GM19452 (cell line): ENCODE data around the gene GOLGA6L1.
"Not testable (repeated sequence)": the region's sequence is repeated elsewhere in the genome, so short reads cannot be mapped to it uniquely, and the experiment has no call there.

Experiments used
- ATAC-seq: cut with Tn5 transposase; IDR thresholded peaks from one replicate; pipeline ENCODE4 v1.9.1; 2021; ENCODE audit not compliant: unreplicated experiment

GOLGA6L1 gene

GRCh38 chr15:23136722-23137121, at the start of gene GOLGA6L1:
Gene GOLGA6L1 (minus strand): TSS chr15:23136822. CDS start chr15:23136731, 91 bp downstream.
- not testable (repeated sequence) for ATAC-seq

DNA sequence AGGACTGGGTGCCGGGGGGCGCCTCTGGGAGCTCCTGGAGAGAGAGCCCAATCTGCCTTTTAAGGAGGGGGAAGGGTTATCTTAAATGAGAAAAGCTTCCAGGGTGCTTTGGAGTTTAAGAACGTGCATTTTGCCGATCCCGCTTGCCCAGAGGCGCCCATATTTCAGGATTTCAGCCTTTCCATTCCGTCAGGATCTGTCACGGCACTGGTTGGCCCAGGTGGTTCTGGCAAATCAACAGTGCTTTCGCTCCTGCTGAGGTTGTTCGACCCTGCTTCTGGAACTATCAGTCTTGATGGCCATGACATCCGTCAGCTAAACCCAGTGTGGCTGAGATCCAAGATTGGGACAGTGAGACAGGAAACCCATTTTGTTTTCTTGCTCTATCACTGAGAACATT, 44.6 kb upstream of the GOLGA6L1 start:
- not testable (repeated sequence) for ATAC-seq

GRCh38 chr15:23180547-23180927, 43.9 kb upstream of the GOLGA6L1 start:
- not testable (repeated sequence) for ATAC-seq

DNA sequence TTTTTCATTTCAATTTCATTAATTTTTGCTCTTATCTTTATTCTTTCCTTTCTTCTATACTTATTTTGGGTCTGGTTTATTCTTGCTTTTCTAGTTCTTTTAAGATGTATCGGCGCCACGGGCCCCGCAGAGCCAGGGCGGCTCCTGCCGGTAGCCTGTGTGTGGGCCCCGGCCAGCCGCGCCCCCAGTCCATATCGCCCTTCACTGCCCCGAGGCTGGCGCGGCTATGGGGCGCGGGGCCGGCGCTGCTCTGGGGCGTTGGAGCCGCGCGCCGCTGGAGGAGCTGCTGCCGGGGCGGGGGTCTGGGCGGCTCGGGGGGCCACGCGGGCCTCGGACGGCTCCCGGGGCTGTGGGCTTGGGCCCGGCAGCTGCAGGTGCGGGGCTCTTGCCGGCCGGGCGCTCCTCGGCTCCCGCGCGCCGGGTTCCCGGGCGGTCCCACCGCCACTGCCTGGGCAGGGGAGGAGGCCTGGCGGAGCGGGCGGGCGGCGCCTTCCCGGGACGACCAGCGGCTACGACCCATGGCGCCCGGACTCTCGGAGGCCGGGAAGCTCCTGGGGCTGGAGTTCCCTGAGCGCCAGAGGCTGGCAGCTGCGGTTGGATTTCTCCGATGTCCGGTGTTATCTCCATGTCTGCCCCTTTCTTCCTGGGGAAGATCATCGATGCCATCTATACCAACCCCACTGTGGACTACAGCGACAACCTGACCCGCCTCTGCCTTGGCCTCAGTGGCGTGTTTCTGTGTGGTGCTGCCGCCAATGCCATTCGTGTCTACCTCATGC, 43.3 kb upstream of the GOLGA6L1 start:
- ATAC-seq, result not testable (repeated sequence)

GRCh38 chr15:23176683-23177082, 40.1 kb upstream of the GOLGA6L1 start:
- ATAC-seq, result not testable (repeated sequence)

GRCh38 chr15:23175606-23176005, 39.0 kb upstream of the GOLGA6L1 start:
- ATAC-seq, result not testable (repeated sequence)

DNA sequence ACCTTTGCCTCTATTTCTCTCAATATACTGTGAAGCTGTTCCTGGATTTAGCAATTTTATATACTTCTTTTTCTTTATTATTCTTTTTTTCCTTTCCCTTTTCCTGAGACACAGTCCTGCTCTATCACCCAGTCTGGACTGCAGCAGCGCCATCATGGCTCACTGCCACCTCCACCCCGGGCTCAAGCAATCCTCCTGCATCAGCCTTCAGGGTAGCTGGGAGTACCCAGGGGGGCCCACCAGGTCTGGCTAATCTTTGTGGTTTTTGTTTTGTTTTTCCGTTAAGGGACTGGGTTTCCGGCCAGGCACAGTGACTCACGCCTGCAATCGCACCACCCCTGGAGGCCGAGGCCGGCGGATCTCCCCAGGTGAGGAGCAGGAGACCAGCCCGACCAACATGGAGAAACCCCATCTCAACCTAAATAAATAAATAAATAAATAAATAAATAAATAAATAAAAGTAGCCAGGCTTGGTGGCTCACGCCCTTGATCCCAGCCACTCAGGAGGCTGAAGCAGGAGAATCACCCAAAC, 38.1 kb upstream of the GOLGA6L1 start:
- not testable (repeated sequence) for ATAC-seq

DNA sequence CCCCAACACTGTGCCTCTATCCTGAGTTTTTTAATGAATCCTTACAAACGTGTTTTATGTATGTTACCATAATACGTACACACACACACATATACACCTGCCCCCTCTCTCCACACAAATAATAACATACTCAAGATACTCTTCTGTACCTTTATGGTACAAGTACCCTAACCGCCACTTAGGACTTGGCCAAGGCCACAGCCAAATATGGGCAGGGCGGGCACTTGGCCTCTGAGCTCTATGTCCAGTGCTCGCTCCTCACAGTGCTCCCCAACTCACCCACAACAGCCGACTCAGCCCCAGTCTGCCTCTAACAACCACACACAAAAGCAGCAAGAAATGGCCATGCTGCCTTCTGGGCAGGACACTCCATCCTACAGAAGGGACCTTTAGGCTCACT, 3.8 kb downstream of the GOLGA6L1 start:
- not testable (repeated sequence) for ATAC-seq

DNA sequence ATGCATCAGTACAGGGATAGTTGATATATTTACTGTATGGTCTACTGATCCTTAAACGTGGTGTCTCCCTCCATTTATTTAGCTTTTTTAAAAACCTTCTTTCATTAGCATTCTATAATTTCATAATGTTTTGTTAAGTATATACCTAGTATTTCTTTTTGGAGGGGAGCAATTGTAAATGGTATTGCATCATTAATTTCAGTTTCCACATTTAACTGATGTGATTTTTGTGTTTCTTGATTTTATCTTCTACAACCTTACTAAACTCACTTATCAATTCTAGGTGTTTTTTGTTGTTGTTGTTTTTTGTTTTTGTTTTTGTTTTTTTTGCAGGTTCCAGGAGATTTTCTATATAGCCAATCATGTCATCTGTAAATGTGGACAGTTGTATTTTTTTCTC, 18.4 kb downstream of the GOLGA6L1 start:
- no peak for ATAC-seq

GRCh38 chr15:23095796-23096195, 40.8 kb downstream of the GOLGA6L1 start:
- ATAC-seq, result no peak

DNA sequence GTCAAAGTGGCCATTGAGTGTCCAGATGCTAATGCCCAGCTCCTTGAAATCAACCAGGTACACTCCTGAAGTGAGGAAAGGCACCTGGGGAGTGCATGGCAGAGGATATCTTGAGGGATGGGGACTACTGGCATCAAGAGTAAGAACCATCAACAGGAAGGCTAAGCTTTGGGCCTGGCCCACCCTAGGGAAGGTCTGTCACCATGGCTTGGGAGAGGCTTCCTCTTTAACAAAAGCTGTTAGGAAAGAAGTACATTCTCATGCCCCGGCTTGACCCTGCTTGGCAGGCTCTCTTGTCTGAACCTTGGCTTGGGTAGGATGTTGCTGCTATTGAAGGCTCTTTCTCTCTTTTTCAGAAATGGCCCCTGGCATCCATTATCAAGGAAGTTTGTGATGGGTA, 53.5 kb downstream of the GOLGA6L1 start:
- no peak for ATAC-seq

DNA sequence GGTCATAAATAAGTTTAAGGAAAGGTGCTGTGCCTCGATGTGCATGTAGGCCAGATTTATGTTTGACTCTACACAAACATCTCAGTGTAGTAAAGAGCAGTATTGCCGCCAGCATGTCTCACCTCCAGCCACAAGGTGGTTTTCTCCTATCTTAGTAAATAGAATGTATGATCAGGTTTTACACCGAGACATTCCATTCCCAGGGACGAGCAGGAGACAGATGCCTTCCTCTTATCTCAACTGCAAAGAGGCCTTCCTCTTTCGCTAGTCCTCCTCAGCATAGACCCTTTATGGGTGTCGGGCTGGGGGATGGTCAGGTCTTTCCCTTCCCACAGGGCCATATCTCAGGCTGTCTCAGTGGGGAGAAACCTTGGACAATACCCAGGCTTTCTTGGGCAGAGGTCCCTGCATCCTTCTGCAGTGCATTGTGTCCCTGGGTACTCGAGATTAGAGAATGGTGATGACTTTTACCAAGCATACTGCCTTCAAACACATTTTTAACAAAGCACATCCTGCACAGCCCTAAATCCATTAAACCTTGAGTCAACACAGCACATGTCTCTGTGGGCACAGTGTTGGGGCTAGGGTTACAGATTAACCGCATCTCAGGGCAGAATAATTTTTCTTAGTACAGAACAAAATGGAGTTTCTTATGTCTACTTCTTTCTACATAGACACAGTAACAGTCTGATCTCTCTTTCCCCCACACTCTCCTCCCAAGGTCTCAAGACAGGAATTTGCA, 54.5 kb downstream of the GOLGA6L1 start:
- not testable (repeated sequence) for ATAC-seq

GRCh38 chr15:23081271-23081670, 55.4 kb downstream of the GOLGA6L1 start:
- no peak for ATAC-seq

GRCh38 chr15:23079766-23080165, 56.9 kb downstream of the GOLGA6L1 start:
- ATAC-seq, result no peak
